OCI-LY1 (cell line): ENCODE results near the gene PDGFA.

Experiments
- H2AFZ ChIP-seq: fragments of 200-600 bp; sonication (generic), shearing (Covaris generic); 2 replicates; pipeline ENCODE4 v1.6.0; 2014; ENCODE audit warnings: antibody characterized with exemption, mild to moderate bottlenecking, low read length
- H3F3A ChIP-seq: fragments of 200-600 bp; sonication (generic), shearing (Covaris generic); 2 replicates; pipeline ENCODE4 v1.6.0; 2014; ENCODE audit warnings: mild to moderate bottlenecking, antibody characterized with exemption, low read length, moderate library complexity; ENCODE audit not compliant: insufficient read depth
- H3K27ac ChIP-seq: fragments of 200-600 bp; sonication (generic); 2 replicates; pipeline ENCODE4 v1.5.1; 2014; ENCODE audit warnings: low read length, mixed run types, mild to moderate bottlenecking, low read depth; ENCODE audit not compliant: poor library complexity, severe bottlenecking
- H3K27me3 ChIP-seq: fragments of 200-600 bp; sonication (generic); 2 replicates; pipeline ENCODE4 v1.6.0; 2014; ENCODE audit warnings: antibody characterized with exemption, mild to moderate bottlenecking, low read length, moderate library complexity; ENCODE audit not compliant: insufficient read depth
- H3K36me3 ChIP-seq: fragments of 200-600 bp; sonication (generic); 2 replicates; pipeline ENCODE4 v1.6.1; 2014; ENCODE audit warnings: mild to moderate bottlenecking, antibody characterized with exemption, low read length, moderate library complexity, mixed read lengths; ENCODE audit not compliant: insufficient read depth
- H3K4me1 ChIP-seq: fragments of 200-600 bp; sonication (generic); 2 replicates; pipeline ENCODE4 v1.5.1; 2014; ENCODE audit warnings: mild to moderate bottlenecking, low read length, moderate library complexity; ENCODE audit not compliant: insufficient read depth, severe bottlenecking
- H3K4me2 ChIP-seq: fragments of 200-600 bp; sonication (generic), shearing (Covaris generic); 2 replicates; pipeline ENCODE4 v1.6.1; 2014; ENCODE audit warnings: low read length
- H3K4me3 ChIP-seq: fragments of 200-600 bp; sonication (generic); 2 replicates; pipeline ENCODE4 v1.5.1; 2014; ENCODE audit warnings: low read length, low read depth, mild to moderate bottlenecking, mixed read lengths; ENCODE audit not compliant: poor library complexity, severe bottlenecking
- H3K79me2 ChIP-seq: fragments of 200-600 bp; shearing (Covaris generic); 2 replicates; pipeline ENCODE4 v1.6.1; 2016; ENCODE audit warnings: mixed run types, low read length, mixed read lengths; ENCODE audit not compliant: insufficient read depth
- H3K9ac ChIP-seq: fragments of 200-600 bp; sonication (generic), shearing (Covaris generic); 2 replicates; pipeline ENCODE4 v1.6.1; 2014; ENCODE audit warnings: mild to moderate bottlenecking, low read length, mixed read lengths
- H3K9me2 ChIP-seq: fragments of 200-600 bp; sonication (generic), shearing (Covaris generic); 2 replicates; pipeline ENCODE4 v1.6.1; 2014; ENCODE audit warnings: low read depth, mild to moderate bottlenecking, low read length, mixed read lengths
- H3K9me3 ChIP-seq: fragments of 200-600 bp; shearing (Covaris generic); 2 replicates; pipeline ENCODE4 v1.6.1; 2014; ENCODE audit warnings: low read length, mixed read lengths
- H4K20me1 ChIP-seq: fragments of 200-600 bp; sonication (generic), shearing (Covaris generic); 2 replicates; pipeline ENCODE4 v1.6.0; 2016; ENCODE audit warnings: mild to moderate bottlenecking, low read length; ENCODE audit not compliant: insufficient read depth
- EZH2 ChIP-seq: fragments of 200-600 bp; sonication (generic), shearing (Covaris generic); IDR thresholded peaks from 2 replicates; pipeline ENCODE4 v1.8.0; 2017; ENCODE audit warnings: borderline replicate concordance, mixed run types, mild to moderate bottlenecking, antibody characterized with exemption, low read length, moderate library complexity, mixed read lengths
- TF ChIP-seq, protein P1 (sequence below): fragments of 200-600 bp; sonication (generic), shearing (Covaris generic); IDR thresholded peaks from 2 replicates; pipeline ENCODE4 v1.5.1; 2017; ENCODE audit warnings: mild to moderate bottlenecking, antibody characterized with exemption, low read length, moderate library complexity, mixed read lengths

The PDGFA gene

DNA sequence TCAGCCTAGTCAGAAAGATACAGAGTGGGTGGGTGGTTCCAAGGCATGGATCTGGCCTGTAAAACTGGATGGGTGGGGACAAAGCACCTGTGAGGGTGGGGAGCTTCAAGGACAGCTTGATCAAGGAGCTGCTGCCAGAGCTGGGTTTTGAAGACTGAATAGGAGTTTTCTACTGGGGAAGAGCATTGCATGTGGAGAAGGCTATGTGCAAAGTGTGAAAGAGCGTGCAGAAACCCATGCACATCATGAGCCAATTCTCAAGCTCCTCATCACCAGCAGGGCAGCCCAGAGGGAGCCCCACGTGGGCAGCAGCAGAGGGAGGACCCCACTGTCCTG lies 58.6 kb downstream of the PDGFA start:
- no peak overlapping the region for H3K9ac ChIP-seq
- H3K36me3 ChIP-seq = no peaks in the 10 kb centered on the region
- no peaks in the 10 kb centered on the region for H3K9me2 ChIP-seq
- no peaks in the 10 kb centered on the region for H3K79me2 ChIP-seq
- no peak overlapping the region for H2AFZ ChIP-seq
- TF ChIP-seq EZH2 = no peak
- TF ChIP-seq, protein P1, sequence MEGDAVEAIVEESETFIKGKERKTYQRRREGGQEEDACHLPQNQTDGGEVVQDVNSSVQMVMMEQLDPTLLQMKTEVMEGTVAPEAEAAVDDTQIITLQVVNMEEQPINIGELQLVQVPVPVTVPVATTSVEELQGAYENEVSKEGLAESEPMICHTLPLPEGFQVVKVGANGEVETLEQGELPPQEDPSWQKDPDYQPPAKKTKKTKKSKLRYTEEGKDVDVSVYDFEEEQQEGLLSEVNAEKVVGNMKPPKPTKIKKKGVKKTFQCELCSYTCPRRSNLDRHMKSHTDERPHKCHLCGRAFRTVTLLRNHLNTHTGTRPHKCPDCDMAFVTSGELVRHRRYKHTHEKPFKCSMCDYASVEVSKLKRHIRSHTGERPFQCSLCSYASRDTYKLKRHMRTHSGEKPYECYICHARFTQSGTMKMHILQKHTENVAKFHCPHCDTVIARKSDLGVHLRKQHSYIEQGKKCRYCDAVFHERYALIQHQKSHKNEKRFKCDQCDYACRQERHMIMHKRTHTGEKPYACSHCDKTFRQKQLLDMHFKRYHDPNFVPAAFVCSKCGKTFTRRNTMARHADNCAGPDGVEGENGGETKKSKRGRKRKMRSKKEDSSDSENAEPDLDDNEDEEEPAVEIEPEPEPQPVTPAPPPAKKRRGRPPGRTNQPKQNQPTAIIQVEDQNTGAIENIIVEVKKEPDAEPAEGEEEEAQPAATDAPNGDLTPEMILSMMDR = no peak
- H3K27me3 ChIP-seq = no peaks in the 10 kb centered on the region
- H3F3A ChIP-seq = no peaks in the 10 kb centered on the region
- H3K27ac ChIP-seq = no peak overlapping the region
- H3K4me3 ChIP-seq = no peak overlapping the region
- no peaks in the 10 kb centered on the region for H4K20me1 ChIP-seq
- no peaks in the 10 kb centered on the region for H3K9me3 ChIP-seq
- no peaks in the 10 kb centered on the region for H3K4me1 ChIP-seq
- H3K4me2 ChIP-seq = no peak overlapping the region

DNA sequence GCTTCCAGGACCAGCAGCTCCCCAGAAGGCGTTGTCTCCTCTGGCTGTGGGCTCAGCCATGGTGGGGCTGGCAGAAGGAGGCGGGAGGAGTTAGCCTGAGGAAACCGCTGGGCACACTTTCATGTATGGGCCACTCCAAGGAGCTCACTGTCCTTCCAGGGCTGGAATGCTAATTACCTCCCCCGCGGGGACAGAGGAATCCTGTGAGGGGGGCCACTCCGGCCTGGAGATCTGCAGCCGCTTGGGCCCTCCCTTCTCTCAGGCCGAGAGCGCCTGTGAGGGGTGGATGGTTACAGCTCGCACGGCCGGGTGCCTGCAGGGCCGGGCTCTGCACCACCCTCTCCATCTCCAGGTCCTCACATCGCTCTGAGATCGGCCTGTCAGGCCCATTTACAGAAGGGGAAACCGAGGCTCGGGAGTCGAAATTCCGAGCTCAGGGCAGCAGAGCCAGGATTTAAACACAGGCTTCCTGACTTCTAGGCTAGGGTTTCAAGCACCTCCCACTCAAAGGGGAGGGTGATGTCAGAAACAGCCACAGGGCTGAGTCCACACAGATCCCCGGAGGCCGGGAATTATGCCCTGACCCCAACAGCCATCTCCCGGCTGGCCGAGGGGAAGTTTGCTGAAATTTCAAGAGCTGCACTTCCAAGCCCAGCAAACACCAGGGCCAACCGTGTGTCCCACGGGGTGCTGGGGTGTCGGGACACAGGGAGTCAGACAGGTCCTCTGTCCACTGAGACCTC lies 59.1 kb downstream of the PDGFA start:
- H3K9ac ChIP-seq = no peak overlapping the region
- H3K4me1 ChIP-seq = no peaks in the 10 kb centered on the region
- no peak overlapping the region for H3K27ac ChIP-seq
- no peaks in the 10 kb centered on the region for H3K79me2 ChIP-seq
- no peak for TF ChIP-seq EZH2
- TF ChIP-seq, protein P1 = no peak
- no peaks in the 10 kb centered on the region for H3K9me2 ChIP-seq
- H4K20me1 ChIP-seq = no peaks in the 10 kb centered on the region
- H3K27me3 ChIP-seq = no peaks in the 10 kb centered on the region
- H2AFZ ChIP-seq = no peak overlapping the region
- H3K4me2 ChIP-seq = no peak overlapping the region
- no peaks in the 10 kb centered on the region for H3F3A ChIP-seq
- no peaks in the 10 kb centered on the region for H3K36me3 ChIP-seq
- H3K4me3 ChIP-seq = no peak overlapping the region
- no peaks in the 10 kb centered on the region for H3K9me3 ChIP-seq

DNA sequence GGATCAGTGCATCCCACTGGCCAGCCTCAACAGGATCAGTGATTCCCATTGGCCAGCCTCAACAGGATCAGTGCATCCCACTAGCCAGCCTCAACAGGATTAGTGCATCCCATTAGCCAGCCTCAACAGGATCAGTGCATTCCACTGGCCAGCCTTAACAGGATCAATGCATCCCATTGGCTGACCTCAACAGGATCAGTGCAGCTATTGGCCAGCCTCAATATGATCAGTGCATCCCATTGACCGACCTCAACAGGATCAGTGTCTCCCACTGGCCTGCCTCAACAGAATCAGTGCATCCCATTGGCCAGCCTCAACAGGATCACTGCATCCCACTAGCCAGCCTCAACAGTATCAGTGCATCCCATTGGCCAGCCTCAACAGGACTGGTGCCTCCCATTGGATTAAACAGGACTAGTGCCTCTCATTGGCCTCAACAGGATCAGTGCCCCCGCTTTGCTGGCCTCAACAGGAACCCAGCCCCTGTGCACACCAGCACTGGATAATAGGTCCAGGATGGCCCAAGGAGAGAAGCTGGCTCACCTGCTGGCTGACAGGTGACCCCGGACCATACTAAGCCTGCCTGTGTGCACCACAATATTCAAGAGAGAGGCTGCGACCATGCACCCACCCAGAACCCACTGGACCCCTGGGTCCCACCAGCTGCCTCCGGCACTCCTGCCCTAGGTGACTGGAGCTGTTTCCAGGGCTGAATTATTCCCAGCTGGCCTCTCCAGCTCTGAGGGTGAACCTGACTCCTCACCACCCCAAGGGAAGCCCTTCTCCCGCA lies 59.9 kb downstream of the PDGFA start:
- no peak overlapping the region for H3K9ac ChIP-seq
- no peak overlapping the region for H3K4me2 ChIP-seq
- no peaks in the 10 kb centered on the region for H3K36me3 ChIP-seq
- H3K4me1 ChIP-seq = no peaks in the 10 kb centered on the region
- no peaks in the 10 kb centered on the region for H3F3A ChIP-seq
- no peak overlapping the region for H3K27ac ChIP-seq
- no peaks in the 10 kb centered on the region for H4K20me1 ChIP-seq
- no peaks in the 10 kb centered on the region for H3K9me2 ChIP-seq
- no peaks in the 10 kb centered on the region for H3K79me2 ChIP-seq
- H3K9me3 ChIP-seq = no peaks in the 10 kb centered on the region
- H3K4me3 ChIP-seq = no peak overlapping the region
- TF ChIP-seq, protein P1 = no peak
- no peak for TF ChIP-seq EZH2
- H3K27me3 ChIP-seq = no peaks in the 10 kb centered on the region
- H2AFZ ChIP-seq = no peak overlapping the region
